ENCODE results near the gene SNAP91.
"Not testable (repeated sequence)": the region's sequence is repeated elsewhere in the genome, so short reads cannot be mapped to it uniquely, and the experiment has no call there.

SNAP91 gene

DNA sequence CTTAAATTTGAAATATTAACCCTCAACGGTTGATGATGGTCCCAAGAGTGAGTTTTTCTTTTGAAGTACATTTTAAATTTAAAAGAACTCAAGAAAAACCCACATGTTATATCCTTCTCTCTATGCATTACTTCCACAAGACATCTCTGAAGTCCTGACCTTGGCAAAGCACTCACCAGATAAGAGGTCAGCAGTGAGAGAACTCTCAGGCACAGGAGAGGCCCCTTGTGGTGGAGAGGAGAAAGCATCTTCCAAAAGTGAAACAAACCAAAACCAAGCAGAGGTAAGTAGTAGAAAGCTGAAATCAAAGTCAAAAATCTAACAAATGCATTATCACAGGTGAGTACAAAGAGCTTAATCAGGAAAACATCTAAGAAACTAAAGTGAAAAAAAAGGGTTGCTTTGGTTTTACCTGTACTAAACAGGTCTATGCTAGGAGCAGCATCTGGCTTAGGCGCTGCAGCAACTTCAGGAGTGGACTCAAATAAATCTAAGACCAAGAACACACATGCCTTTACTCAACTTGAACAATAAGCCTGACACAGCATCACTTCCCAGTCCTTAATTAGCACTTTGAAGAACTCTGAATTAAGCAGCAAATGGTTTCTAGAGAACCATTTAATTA is 116.0 kb downstream of the SNAP91 start:
- TF ChIP-seq, protein P1, sequence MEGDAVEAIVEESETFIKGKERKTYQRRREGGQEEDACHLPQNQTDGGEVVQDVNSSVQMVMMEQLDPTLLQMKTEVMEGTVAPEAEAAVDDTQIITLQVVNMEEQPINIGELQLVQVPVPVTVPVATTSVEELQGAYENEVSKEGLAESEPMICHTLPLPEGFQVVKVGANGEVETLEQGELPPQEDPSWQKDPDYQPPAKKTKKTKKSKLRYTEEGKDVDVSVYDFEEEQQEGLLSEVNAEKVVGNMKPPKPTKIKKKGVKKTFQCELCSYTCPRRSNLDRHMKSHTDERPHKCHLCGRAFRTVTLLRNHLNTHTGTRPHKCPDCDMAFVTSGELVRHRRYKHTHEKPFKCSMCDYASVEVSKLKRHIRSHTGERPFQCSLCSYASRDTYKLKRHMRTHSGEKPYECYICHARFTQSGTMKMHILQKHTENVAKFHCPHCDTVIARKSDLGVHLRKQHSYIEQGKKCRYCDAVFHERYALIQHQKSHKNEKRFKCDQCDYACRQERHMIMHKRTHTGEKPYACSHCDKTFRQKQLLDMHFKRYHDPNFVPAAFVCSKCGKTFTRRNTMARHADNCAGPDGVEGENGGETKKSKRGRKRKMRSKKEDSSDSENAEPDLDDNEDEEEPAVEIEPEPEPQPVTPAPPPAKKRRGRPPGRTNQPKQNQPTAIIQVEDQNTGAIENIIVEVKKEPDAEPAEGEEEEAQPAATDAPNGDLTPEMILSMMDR (conservative IDR thresholded peaks at IDR 0.05; ENCODE audit: low read depth, low read length): peak; percentile 67
- no peak overlapping the region for H3K4me3 ChIP-seq (ENCODE audit: low read length)
- no peak for DNase-seq (ENCODE audit: low read depth)

DNA sequence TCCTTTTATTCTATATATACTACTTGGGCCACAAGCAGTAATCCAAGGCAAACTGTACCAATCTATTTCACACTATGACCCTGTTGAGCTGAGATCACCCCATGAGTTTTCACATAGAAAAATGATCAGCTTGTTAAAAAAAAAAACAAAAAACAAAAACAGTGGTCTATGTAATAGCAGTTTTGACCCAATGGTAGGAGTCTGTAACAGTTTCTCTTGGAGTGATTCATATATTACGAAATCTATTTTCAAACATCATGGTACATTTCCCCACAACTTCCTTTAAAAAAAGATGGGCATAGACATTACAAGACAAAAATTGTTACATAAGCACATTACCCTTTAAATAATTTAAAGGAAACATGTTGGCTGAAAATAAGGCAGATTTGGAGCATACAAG is 118.5 kb downstream of the SNAP91 start:
- no peak for DNase-seq (ENCODE audit: low read depth)
- TF ChIP-seq, protein P1 (conservative IDR thresholded peaks at IDR 0.05; ENCODE audit: low read depth, low read length): no peak
- no peak overlapping the region for H3K4me3 ChIP-seq (ENCODE audit: low read length)

DNA sequence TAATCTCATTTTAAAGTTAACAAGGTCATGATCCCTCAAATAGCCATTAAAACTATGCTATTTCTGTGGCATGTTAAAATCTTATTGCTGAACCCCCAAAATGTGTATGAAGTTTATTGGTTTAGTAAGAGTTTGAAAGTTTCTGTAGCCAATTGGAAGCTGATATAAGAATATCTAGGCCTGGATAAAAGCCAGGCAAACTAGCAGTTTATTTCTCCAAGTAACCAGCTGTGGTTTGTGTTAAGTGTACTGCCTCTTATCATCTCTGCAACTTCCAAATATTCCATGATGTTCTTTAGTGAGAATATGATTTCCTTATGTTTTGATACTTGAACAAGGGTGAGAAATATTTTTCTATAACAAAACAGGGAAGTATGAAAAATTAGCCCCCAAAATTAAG is 119.8 kb downstream of the SNAP91 start:
- DNase-seq (ENCODE audit: low read depth): no peak

DNA sequence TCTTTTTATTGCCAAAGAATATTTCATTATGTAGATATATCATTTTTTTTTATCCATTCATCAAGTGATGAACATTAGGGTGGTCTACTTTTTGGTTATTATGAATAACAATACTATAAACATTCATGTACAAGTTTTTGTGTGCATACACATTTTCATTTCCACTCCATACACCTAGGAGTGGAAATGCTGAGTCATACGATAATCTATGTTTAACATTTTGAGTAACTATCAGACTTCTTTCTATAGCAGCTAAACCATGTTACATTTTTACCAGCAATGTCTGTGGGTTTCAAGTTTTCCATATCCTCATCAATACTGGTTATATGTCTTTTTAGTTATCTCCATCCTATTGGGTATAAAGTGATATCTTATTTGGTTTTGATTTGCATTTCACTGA is 130.8 kb downstream of the SNAP91 start:
- no peak for DNase-seq (ENCODE audit: low read depth)
- no peak overlapping the region for H3K4me3 ChIP-seq (ENCODE audit: low read length)
- TF ChIP-seq, protein P1 (conservative IDR thresholded peaks at IDR 0.05; ENCODE audit: low read depth, low read length): no peak

More for the DNA sequence above, 119.8 kb downstream of the SNAP91 start:
- no peak overlapping the region for H3K4me3 ChIP-seq (ENCODE audit: low read length)
- TF ChIP-seq, protein P1 (conservative IDR thresholded peaks at IDR 0.05; ENCODE audit: low read depth, low read length): no peak

DNA sequence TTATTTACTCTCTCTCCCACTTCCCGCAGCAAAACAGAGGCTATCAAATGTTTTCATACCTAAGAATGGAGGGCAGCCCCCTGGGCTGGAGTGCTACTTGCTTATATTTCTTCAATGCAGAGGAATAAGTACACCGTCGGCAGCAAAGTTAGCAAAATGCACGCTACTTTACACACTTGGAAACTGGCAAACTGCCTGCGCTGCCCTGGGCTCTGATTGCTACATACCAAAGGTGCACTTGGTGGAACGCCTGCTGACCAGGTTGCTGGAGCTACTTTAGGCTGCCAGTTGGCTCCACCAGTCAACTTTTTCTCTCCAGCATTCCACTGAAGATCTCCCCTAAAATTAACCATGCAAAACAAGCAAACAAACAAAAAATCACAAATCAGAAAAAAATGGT is 134.1 kb downstream of the SNAP91 start:
- DNase-seq (ENCODE audit: low read depth): no peak
- TF ChIP-seq, protein P1 (conservative IDR thresholded peaks at IDR 0.05; ENCODE audit: low read depth, low read length): no peak

DNA sequence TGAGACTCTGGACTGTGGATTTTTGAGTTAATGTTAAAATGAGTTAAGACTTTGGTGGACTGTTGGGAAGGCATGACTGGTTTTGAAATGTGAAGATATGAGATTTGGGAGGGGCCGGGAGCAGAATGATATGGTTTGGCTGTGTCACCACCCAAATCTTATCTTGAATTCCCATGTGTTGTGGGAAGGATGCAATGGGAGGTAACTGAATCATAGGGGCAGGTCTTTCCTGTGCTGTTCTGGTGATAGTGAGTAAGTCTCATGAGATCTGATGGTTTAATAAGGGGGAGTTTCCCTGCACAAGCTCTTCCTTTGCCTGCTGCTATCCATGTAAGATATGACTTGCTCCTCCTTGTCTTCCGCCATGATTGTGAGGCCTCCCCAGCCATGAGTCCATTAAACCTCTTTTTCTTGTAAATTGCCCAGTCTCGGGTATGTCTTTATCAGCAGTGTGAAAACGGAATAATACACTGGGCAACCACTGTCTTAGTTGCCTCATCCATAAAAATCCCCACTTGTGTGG is 137.2 kb downstream of the SNAP91 start:
- not testable (repeated sequence) for DNase-seq (ENCODE audit: low read depth); H3K4me3 ChIP-seq (ENCODE audit: low read length)

More for the DNA sequence above, 134.1 kb downstream of the SNAP91 start:
- H3K4me3 ChIP-seq (ENCODE audit: low read length): no peak overlapping the region

DNA sequence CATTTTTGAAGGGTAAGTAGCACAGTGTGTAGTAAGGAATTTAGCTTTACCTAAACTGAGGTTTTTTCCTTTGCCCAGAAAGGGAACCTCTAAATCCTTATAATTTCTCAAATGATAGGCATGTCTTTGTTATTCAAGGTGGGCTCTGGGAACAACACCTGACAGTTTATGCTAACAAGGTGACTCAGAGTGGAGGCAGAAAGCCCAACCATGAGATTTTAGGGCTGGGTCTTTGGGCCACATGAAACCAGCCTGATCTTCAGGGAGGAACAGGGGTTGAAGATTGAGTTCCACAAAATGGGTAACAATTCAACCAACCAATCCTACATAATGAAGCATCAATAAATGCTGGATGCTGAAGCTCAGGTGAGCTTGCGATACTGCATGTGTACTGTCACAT is 149.9 kb downstream of the SNAP91 start:
- TF ChIP-seq, protein P1 (conservative IDR thresholded peaks at IDR 0.05; ENCODE audit: low read depth, low read length): no peak
- H3K4me3 ChIP-seq (ENCODE audit: low read length): no peak overlapping the region
- DNase-seq (ENCODE audit: low read depth): no peak

Measured in retinal pigment epithelial cell (primary cell).